SK-N-SH (cell line): ENCODE data around the gene PPP3R1. TPM values are rescaled to one million over a fixed set of nuclear protein-coding genes. Genes with fewer than 3 reads are reported as not detected.

Experiments
- CTCF ChIA-PET: fragments of 300-600, 350-600 bp; formaldehyde crosslinking; extraction: SDS; loops from one replicate; lab custom pipeline; 2021; lab: Yijun Ruan, JAX
- POLR2A ChIA-PET: fragments of 350-600 bp; sonication (Branson Sonifier 250); formaldehyde crosslinking; extraction: SDS; loops from one replicate; lab custom pipeline; 2020; ENCODE audit warnings: antibody characterized with exemption, inconsistent platforms; lab: Yijun Ruan, JAX
- DNase-seq: peaks from one replicate; pipeline ENCODE4 v3.0.0; 2012
- H2AFZ ChIP-seq: fragments of 200-600 bp; sonication (generic); 2 replicates; pipeline ENCODE4 v1.8.1; 2016; ENCODE audit warnings: antibody characterized with exemption, mild to moderate bottlenecking, low read depth
- H3F3A ChIP-seq: fragments of 200-600 bp; sonication (generic); replicated peaks from 2 replicates; pipeline ENCODE3; 2016; ENCODE audit warnings: antibody characterized with exemption, mild to moderate bottlenecking; ENCODE audit not compliant: insufficient read depth
- H3K27ac ChIP-seq, 2 experiments: fragments of 200-500 bp in 1 of 2; fragments of 200-600 bp in 1 of 2; sonication (Bioruptor generic) in 1 of 2; sonication (generic), shearing (Covaris generic) in 1 of 2; 2 replicates each; pipeline versions ENCODE4 v1.5.1 to v1.6.1; 2014 to 2016; ENCODE audit warnings: low read depth in 2 of 2, inconsistent platforms in 1 of 2, low read length in 1 of 2, mild to moderate bottlenecking in 1 of 2, mixed read lengths in 1 of 2
- H3K27me3 ChIP-seq: fragments of 200-600 bp; sonication (generic), shearing (Covaris generic); 2 replicates; pipeline ENCODE4 v1.6.1; 2016; ENCODE audit warnings: mixed run types; ENCODE audit not compliant: insufficient read depth
- H3K36me3 ChIP-seq, 2 experiments: fragments of 200-500 bp in 1 of 2; fragments of 200-600 bp in 1 of 2; sonication (Bioruptor generic) in 1 of 2; sonication (generic) in 1 of 2; replicated peaks in 1 of 2; 2 replicates each; pipeline versions ENCODE3 to v1.5.1; 2014 to 2016; ENCODE audit warnings: low read length in 1 of 2, mild to moderate bottlenecking in 1 of 2; ENCODE audit not compliant: insufficient read depth in 2 of 2, control insufficient read depth in 1 of 2
- H3K4me1 ChIP-seq, 2 experiments: fragments of 200-500 bp in 1 of 2; fragments of 200-600 bp in 1 of 2; sonication (Bioruptor generic) in 1 of 2; sonication (generic), shearing (Covaris generic) in 1 of 2; 2 replicates each; pipeline versions ENCODE4 v1.5.1 to v1.6.1; 2014 to 2016; ENCODE audit warnings: low read depth in 1 of 2, low read length in 1 of 2, mixed run types in 1 of 2; ENCODE audit not compliant: insufficient read depth in 2 of 2, control insufficient read depth in 1 of 2
- H3K4me2 ChIP-seq: fragments of 200-600 bp; sonication (generic), shearing (Covaris generic); 2 replicates; pipeline ENCODE4 v1.6.1; 2017; ENCODE audit warnings: mixed run types
- H3K4me3 ChIP-seq, 2 experiments: fragments of 200-500 bp in 1 of 2; fragments of 200-600 bp in 1 of 2; sonication (Bioruptor generic) in 1 of 2; sonication (generic), shearing (Covaris generic) in 1 of 2; 2 replicates each; pipeline versions ENCODE4 v1.5.1 to v1.8.1; 2014 to 2016; ENCODE audit warnings: low read depth in 2 of 2, inconsistent platforms in 1 of 2, low read length in 1 of 2, mild to moderate bottlenecking in 1 of 2, mixed read lengths in 1 of 2, moderate library complexity in 1 of 2
- H3K79me2 ChIP-seq: fragments of 200-600 bp; sonication (generic); 2 replicates; pipeline ENCODE4 v1.8.1; 2017; ENCODE audit warnings: mild to moderate bottlenecking; ENCODE audit not compliant: insufficient read depth
- H3K9ac ChIP-seq: fragments of 200-600 bp; sonication (generic); 2 replicates; pipeline ENCODE4 v1.6.1; 2017; ENCODE audit warnings: mixed run types
- H3K9me2 ChIP-seq: fragments of 200-600 bp; sonication (generic); 2 replicates; pipeline ENCODE4 v1.6.1; 2017; ENCODE audit warnings: mixed run types
- H3K9me3 ChIP-seq: fragments of 200-600 bp; sonication (generic); 2 replicates; pipeline ENCODE4 v1.6.1; 2017; ENCODE audit warnings: mixed run types, mild to moderate bottlenecking, moderate library complexity
- H4K20me1 ChIP-seq: fragments of 200-600 bp; sonication (generic); 2 replicates; pipeline ENCODE4 v1.6.1; 2017; ENCODE audit warnings: mild to moderate bottlenecking, mixed run types; ENCODE audit not compliant: insufficient read depth
- CHD2 ChIP-seq: fragments of 150-350 bp; IDR thresholded peaks from 2 replicates; pipeline ENCODE4 v1.6.1; 2018; ENCODE audit warnings: low read length; ENCODE audit not compliant: partially characterized antibody
- CTCF ChIP-seq: fragments of 200-600 bp; sonication (generic); IDR thresholded peaks from 2 replicates; pipeline ENCODE4 v1.6.1; 2017; ENCODE audit warnings: antibody characterized with exemption, mild to moderate bottlenecking, moderate library complexity
- ELF1 ChIP-seq: IDR thresholded peaks from 2 replicates; pipeline ENCODE4 v1.4.0; 2012
- EP300 ChIP-seq, 2 experiments: IDR thresholded peaks; 2 replicates each; pipeline versions ENCODE4 v1.4.0 to v1.6.1; 2012; ENCODE audit warnings: borderline replicate concordance in 1 of 2, low read depth in 1 of 2, low read length in 1 of 2
- FOSL2 ChIP-seq: IDR thresholded peaks from 2 replicates; pipeline ENCODE4 v1.4.0; 2012; ENCODE audit warnings: low read depth, mild to moderate bottlenecking, moderate library complexity, borderline replicate concordance
- FOXJ3 ChIP-seq: sonication (generic); formaldehyde crosslinking; IDR thresholded peaks from 2 replicates; pipeline ENCODE4 v1.5.1; 2020; ENCODE audit warnings: mild to moderate bottlenecking, missing genetic modification reagents
- FOXM1 ChIP-seq: IDR thresholded peaks from 2 replicates; pipeline ENCODE4 v1.4.0; 2012; ENCODE audit warnings: low read depth, mild to moderate bottlenecking
- GATA2 ChIP-seq: sonication (generic); formaldehyde crosslinking; IDR thresholded peaks from 2 replicates; pipeline ENCODE4 v1.5.0; 2020; ENCODE audit warnings: mild to moderate bottlenecking, missing genetic modification reagents
- MAX ChIP-seq: IDR thresholded peaks from 2 replicates; pipeline ENCODE4 v1.4.0; 2012; ENCODE audit warnings: low read depth
- MEF2A ChIP-seq: IDR thresholded peaks from 2 replicates; pipeline ENCODE4 v1.4.0; 2012; ENCODE audit warnings: low read depth, borderline replicate concordance
- NFIC ChIP-seq: IDR thresholded peaks from 2 replicates; pipeline ENCODE4 v1.4.0; 2012; ENCODE audit warnings: borderline replicate concordance
- NRF1 ChIP-seq: IDR thresholded peaks from 2 replicates; pipeline ENCODE4 v1.6.1; 2012; ENCODE audit warnings: low read depth, mild to moderate bottlenecking, low read length
- PBX3 ChIP-seq: IDR thresholded peaks from 2 replicates; pipeline ENCODE4; 2012
- POLR2AphosphoS5 ChIP-seq: IDR thresholded peaks from 2 replicates; pipeline ENCODE4 v1.6.1; 2012; ENCODE audit warnings: low read depth, low read length
- RAD21 ChIP-seq: IDR thresholded peaks from 2 replicates; pipeline ENCODE4 v1.6.1; 2012; ENCODE audit warnings: mild to moderate bottlenecking, low read length
- RCOR1 ChIP-seq: fragments of 150-350 bp; IDR thresholded peaks from 2 replicates; pipeline ENCODE4 v1.6.1; 2017; ENCODE audit warnings: antibody characterized with exemption, low read length
- RXRA ChIP-seq: IDR thresholded peaks from 2 replicates; pipeline ENCODE4 v1.4.0; 2012; ENCODE audit warnings: low read depth, mild to moderate bottlenecking, borderline replicate concordance
- SIN3A ChIP-seq: IDR thresholded peaks from 2 replicates; pipeline ENCODE4 v1.6.1; 2012; ENCODE audit warnings: low read depth, mild to moderate bottlenecking, low read length, moderate library complexity, borderline replicate concordance
- SMC3 ChIP-seq: IDR thresholded peaks from 2 replicates; pipeline ENCODE4 v1.6.1; 2012; ENCODE audit warnings: low read depth, low read length, improper control_type of control experiment
- TAF1 ChIP-seq: IDR thresholded peaks from 2 replicates; pipeline ENCODE4 v1.6.1; 2012; ENCODE audit warnings: low read depth, mild to moderate bottlenecking, low read length, moderate library complexity, borderline replicate concordance
- TCF12 ChIP-seq: IDR thresholded peaks from 2 replicates; pipeline ENCODE4 v1.4.0; 2012
- TEAD4 ChIP-seq: IDR thresholded peaks from 2 replicates; pipeline ENCODE4 v1.4.0; 2012; ENCODE audit warnings: mild to moderate bottlenecking, borderline replicate concordance; ENCODE audit not compliant: insufficient read depth
- USF1 ChIP-seq: IDR thresholded peaks from 2 replicates; pipeline ENCODE4 v1.4.0; 2012; ENCODE audit warnings: low read depth, borderline replicate concordance
- USF2 ChIP-seq: fragments of 150-350 bp; IDR thresholded peaks from 2 replicates; pipeline ENCODE4 v1.6.1; 2017; ENCODE audit warnings: antibody characterized with exemption, low read length, low read depth, borderline replicate concordance
- YY1 ChIP-seq: IDR thresholded peaks from 2 replicates; pipeline ENCODE4 v1.4.0; 2012; ENCODE audit warnings: low read depth, mild to moderate bottlenecking
- ZBTB33 ChIP-seq: IDR thresholded peaks from 2 replicates; pipeline ENCODE4 v1.4.0; 2012; ENCODE audit warnings: low read depth, borderline replicate concordance
- WGBS: methylation state at CpG from one replicate; pipeline ENCODE4 v1.1.6; 2017; ENCODE audit warnings: low lambda C conversion rate; 5-methylcytosine and 5-hydroxymethylcytosine counted together
- polyA plus RNA-seq, 3 experiments: library from polyadenylated mRNA; depleted of rRNA; stranded (reverse); fragments of >200 nt; gene quantifications; 2 replicates each; pipeline ENCODE4 v1.2.3, GENCODE V29; 2012

PPP3R1 gene
- polyA plus RNA-seq, 1 of the 3 experiments (the other 2 are of a cell fraction): 12.0 TPM

- ChIA-PET POLR2A (interaction anchor here (1.0 to 1.9 kb wide), 4 partner anchors 10 to 162 kb away, joined by 3 to 6 read pairs (median 6); partner anchors contain the start of gene CNRIP1), CTCF (interaction anchor here (0.8 to 3.1 kb wide), 7 partner anchors 9 to 284 kb away, joined by 3 to 11 read pairs (median 5); no protein-coding TSS in a partner anchor)
- peak; percentile 96 for DNase-seq
- peak within 1 kb of the TSS; percentile 83 for H3K4me2 ChIP-seq
- H3K4me3 ChIP-seq: peak within 1 kb of the TSS; percentile 90 to 97
- H4K20me1 ChIP-seq: no peaks in the 10 kb centered on the region
- peak within 1 kb of the TSS; percentile 87 for H3K9ac ChIP-seq
- H3K36me3 ChIP-seq: peaks cover 20 to 36% of the 10 kb centered on the region in 2 experiments
- H3K9me3 ChIP-seq: no peaks in the 10 kb centered on the region
- H2AFZ ChIP-seq: peak within 1 kb of the TSS; percentile 87
- H3F3A ChIP-seq: no peaks in the 10 kb centered on the region
- peaks cover 0 to 5% of the 10 kb centered on the region in 2 experiments; a peak in 2 of 4 replicates for H3K4me1 ChIP-seq
- peak within 1 kb of the TSS; percentile 94 to 97 for H3K27ac ChIP-seq
- peaks cover 75% of the 10 kb centered on the region for H3K79me2 ChIP-seq
- no peaks in the 10 kb centered on the region for H3K9me2 ChIP-seq
- WGBS: 1% methylated on average over 35 of the region's 44 CpGs
- H3K27me3 ChIP-seq: no peaks in the 10 kb centered on the region
- TF ChIP-seq RAD21 (peak; percentile 11; the same call in 1 of the 2 replicates), YY1 (peak; percentile 65), EP300 (IDR thresholded peaks at IDR 0.05; ENCODE audit: borderline replicate concordance in 1 of 2, low read depth in 1 of 2, low read length in 1 of 2) (no peak), ELF1 (peak; percentile 74), CTCF (no peak), TCF12 (0 out of 2 replicates have a peak, but pooled peaks have one; percentile 13), FOSL2 (no peak), TAF1 (peak; percentile 60; the same call in 1 of the 2 replicates), ZBTB33 (peak; percentile 29; the same call in 1 of the 2 replicates), MEF2A (no peak), RXRA (no peak), FOXM1 (no peak), POLR2AphosphoS5 (peak; percentile 71), MAX (peak; percentile 99), SIN3A (peak; percentile 74), USF1 (peak; percentile 73; the same call in 1 of the 2 replicates), NRF1 (peak; percentile 86), FOXJ3 (CRISPR knock-in tag) (no peak), PBX3 (no peak), NFIC (peak; percentile 45; the same call in 1 of the 2 replicates), GATA2 (CRISPR knock-in tag) (no peak), TEAD4 (no peak), SMC3 (no peak), RCOR1 (no peak), USF2 (no peak), CHD2 (peak; percentile 25)
Measured at GRCh38 chr2:68157402-68158133, 94.8 kb downstream of the PPP3R1 start, which contains the start of gene PNO1. Gene PNO1, plus strand, starts transcription at chr2:68157888. Its CDS starts 47 bp downstream, at chr2:68157935.
